ENCODE measurements around the gene MYO9B.

GRCh38 chr19:17205237-17206140 is 129.9 kb downstream of the MYO9B start:
- TF ChIP-seq, protein P1, sequence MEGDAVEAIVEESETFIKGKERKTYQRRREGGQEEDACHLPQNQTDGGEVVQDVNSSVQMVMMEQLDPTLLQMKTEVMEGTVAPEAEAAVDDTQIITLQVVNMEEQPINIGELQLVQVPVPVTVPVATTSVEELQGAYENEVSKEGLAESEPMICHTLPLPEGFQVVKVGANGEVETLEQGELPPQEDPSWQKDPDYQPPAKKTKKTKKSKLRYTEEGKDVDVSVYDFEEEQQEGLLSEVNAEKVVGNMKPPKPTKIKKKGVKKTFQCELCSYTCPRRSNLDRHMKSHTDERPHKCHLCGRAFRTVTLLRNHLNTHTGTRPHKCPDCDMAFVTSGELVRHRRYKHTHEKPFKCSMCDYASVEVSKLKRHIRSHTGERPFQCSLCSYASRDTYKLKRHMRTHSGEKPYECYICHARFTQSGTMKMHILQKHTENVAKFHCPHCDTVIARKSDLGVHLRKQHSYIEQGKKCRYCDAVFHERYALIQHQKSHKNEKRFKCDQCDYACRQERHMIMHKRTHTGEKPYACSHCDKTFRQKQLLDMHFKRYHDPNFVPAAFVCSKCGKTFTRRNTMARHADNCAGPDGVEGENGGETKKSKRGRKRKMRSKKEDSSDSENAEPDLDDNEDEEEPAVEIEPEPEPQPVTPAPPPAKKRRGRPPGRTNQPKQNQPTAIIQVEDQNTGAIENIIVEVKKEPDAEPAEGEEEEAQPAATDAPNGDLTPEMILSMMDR (IDR thresholded peaks at IDR 0.05) = peak; percentile 46
- TF ChIP-seq, protein P2, sequence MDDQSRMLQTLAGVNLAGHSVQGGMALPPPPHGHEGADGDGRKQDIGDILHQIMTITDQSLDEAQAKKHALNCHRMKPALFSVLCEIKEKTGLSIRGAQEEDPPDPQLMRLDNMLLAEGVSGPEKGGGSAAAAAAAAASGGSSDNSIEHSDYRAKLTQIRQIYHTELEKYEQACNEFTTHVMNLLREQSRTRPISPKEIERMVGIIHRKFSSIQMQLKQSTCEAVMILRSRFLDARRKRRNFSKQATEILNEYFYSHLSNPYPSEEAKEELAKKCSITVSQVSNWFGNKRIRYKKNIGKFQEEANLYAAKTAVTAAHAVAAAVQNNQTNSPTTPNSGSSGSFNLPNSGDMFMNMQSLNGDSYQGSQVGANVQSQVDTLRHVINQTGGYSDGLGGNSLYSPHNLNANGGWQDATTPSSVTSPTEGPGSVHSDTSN (IDR thresholded peaks at IDR 0.05) = no peak
- TF ChIP-seq SMC3 (IDR thresholded peaks at IDR 0.05) = peak; percentile 43; the same call in 2 of the 3 replicates
- TF ChIP-seq RFX5 (IDR thresholded peaks at IDR 0.05) = no peak
- peak; percentile 38 to 67; a peak in 4 of 5 replicates for TF ChIP-seq RAD21 (conservative IDR thresholded peaks at IDR 0.05 in 1 of 2, IDR thresholded peaks at IDR 0.05 in 1 of 2)

Measured in A549 (cell line).